ENCODE data around the gene EXOSC10. TPM values are rescaled to one million over a fixed set of nuclear protein-coding genes. Genes with fewer than 3 reads are reported as not detected.

Gene EXOSC10
- total and polyA plus RNA-seq, 2 of the 4 experiments (the other 2 are of a cell fraction): 64.5 to 66.0 TPM

DNA sequence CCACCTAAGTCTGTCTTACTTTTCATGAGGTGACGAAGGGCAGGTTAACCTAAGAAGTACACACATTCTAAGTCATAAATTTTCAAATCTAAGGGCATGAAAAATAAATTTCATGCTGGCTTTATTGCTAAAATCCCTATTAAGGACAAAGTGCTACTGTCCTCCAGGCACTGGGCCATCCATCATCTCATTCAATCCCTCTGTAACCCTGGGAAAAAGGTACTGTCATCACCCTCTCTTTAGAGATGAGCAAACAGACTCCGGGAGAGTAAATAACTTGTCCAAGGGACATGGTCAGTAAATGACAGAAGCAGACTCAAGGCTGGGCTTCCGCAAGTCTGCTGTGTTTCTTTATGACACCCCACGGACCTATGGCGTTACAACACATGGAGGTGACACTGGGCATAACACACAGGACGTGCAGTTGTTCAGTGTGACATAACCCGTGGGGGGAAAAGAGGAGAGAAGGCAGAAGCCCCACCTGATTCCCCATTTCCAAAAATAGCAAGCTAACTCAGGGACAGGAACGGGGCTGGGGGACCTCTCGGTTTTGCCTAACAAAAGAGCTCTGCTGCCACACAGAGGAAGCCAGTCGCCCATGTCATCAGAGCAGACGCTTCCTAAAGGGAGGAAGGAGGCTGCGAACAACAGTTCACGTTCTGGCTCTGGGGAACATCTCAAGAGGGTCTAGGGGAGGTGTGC lies 27.3 kb downstream of the EXOSC10 start:
- ChIA-PET POLR2A (ENCODE audit: unreplicated experiment) (no interaction called here), CTCF (no interaction called here)
- no peak for ATAC-seq (ENCODE audit: low read depth)
- no peak overlapping the region for H3K4me2 ChIP-seq (ENCODE audit: low read depth, low read length)
- H4K91ac ChIP-seq (ENCODE audit: insufficient read depth, low read depth, low read length): no peak overlapping the region
- DNase-seq: no peak
- intact Hi-C loops (cut with micrococcal nuclease) (no loop called here), dilution Hi-C loops (cut with HindIII; ENCODE audit: low sequenced_read_pairs, unreplicated experiment) (no loop called here), in situ Hi-C loops (cut with MboI; ENCODE audit: low sequenced_read_pairs) (no loop called here)
- WGBS, 2 experiments (ENCODE audit: extremely low coverage in 2 of 2, insufficient read length in 1 of 2): 83% methylated on average over 6 of the region's 13 CpGs; no CpG with 5 or more reads in 1 of the 2 experiments
- H2BK120ac ChIP-seq (ENCODE audit: low read depth, low read length): no peak overlapping the region
- no peak overlapping the region for H3K23ac ChIP-seq (ENCODE audit: low read depth, low read length)
- H2AFZ ChIP-seq (replicated peaks; ENCODE audit: low read length, poor library complexity): no peak overlapping the region
- no peaks in the 10 kb centered on the region for H3K4me1 ChIP-seq (ENCODE audit: control insufficient read depth, insufficient read depth, low read length)
- no peaks in the 10 kb centered on the region for H3K27me3 ChIP-seq (ENCODE audit: control insufficient read depth, insufficient read depth, low read length)
- no TSS peak for BruUV-seq (replicated peaks)
- no peak overlapping the region for H3K4ac ChIP-seq (ENCODE audit: low read depth, low read length)
- H2AK5ac ChIP-seq (ENCODE audit: low read depth, low read length): no peak overlapping the region
- no peaks in the 10 kb centered on the region for H3K9me3 ChIP-seq (ENCODE audit: control insufficient read depth, insufficient read depth, low read length)
- H2BK15ac ChIP-seq (ENCODE audit: low read depth, low read length): no peak overlapping the region
- H2BK20ac ChIP-seq (ENCODE audit: low read depth, low read length): no peak overlapping the region
- no peak overlapping the region for H3K18ac ChIP-seq (ENCODE audit: low read depth, low read length)
- no peak overlapping the region for H4K8ac ChIP-seq (ENCODE audit: low read depth in 2 of 2, low read length in 2 of 2)
- H3K36me3 ChIP-seq (ENCODE audit: control insufficient read depth, insufficient read depth, low read length): peaks cover 76% of the 10 kb centered on the region
- H4K5ac ChIP-seq (ENCODE audit: low read depth, low read length): no peak overlapping the region
- no peaks in the 10 kb centered on the region for H4K20me1 ChIP-seq (ENCODE audit: insufficient read depth, low read length)
- H2AK9ac ChIP-seq (replicated peaks; ENCODE audit: low read depth, low read length, poor library complexity): no peak overlapping the region
- H2BK5ac ChIP-seq (ENCODE audit: low read depth, low read length, poor library complexity, severe bottlenecking): no peak overlapping the region
- H3K9me1 ChIP-seq (ENCODE audit: insufficient read depth, low read length): no peaks in the 10 kb centered on the region
- peaks cover 0 to 4% of the 10 kb centered on the region in 2 experiments; a peak in 1 of 4 replicates for H3K79me1 ChIP-seq (ENCODE audit: low read depth in 1 of 2, low read length in 2 of 2)
- no peak overlapping the region for H3K9ac ChIP-seq (ENCODE audit: low read depth, low read length)
- TF ChIP-seq BHLHE40 (IDR thresholded peaks at IDR 0.05; ENCODE audit: low read depth, low read length) (no peak), CHD1 (IDR thresholded peaks at IDR 0.05; ENCODE audit: low read depth, low read length) (no peak), RCOR1 (IDR thresholded peaks at IDR 0.05; ENCODE audit: insufficient replicate concordance, low read length) (no peak), MXI1 (IDR thresholded peaks at IDR 0.05; ENCODE audit: borderline replicate concordance, low read depth, low read length) (no peak), POLR2A (IDR thresholded peaks at IDR 0.05; ENCODE audit: low read depth, low read length) (no peak), FOS (IDR thresholded peaks at IDR 0.05; ENCODE audit: low read depth, low read length) (no peak), RAD21 (IDR thresholded peaks at IDR 0.05; ENCODE audit: low read length) (no peak), RFX5 (IDR thresholded peaks at IDR 0.05; ENCODE audit: low read depth, low read length) (no peak), SMC3 (IDR thresholded peaks at IDR 0.05; ENCODE audit: low read depth, low read length) (no peak), CEBPB (IDR thresholded peaks at IDR 0.05; ENCODE audit: low read depth, low read length) (no peak), MAZ (IDR thresholded peaks at IDR 0.05; ENCODE audit: borderline replicate concordance, low read depth, low read length) (no peak), NFE2L2 (IDR thresholded peaks at IDR 0.05; ENCODE audit: low read depth, low read length) (no peak), MAFK (IDR thresholded peaks at IDR 0.05; ENCODE audit: low read depth, low read length) (no peak)
- TF ChIP-seq, protein P1, sequence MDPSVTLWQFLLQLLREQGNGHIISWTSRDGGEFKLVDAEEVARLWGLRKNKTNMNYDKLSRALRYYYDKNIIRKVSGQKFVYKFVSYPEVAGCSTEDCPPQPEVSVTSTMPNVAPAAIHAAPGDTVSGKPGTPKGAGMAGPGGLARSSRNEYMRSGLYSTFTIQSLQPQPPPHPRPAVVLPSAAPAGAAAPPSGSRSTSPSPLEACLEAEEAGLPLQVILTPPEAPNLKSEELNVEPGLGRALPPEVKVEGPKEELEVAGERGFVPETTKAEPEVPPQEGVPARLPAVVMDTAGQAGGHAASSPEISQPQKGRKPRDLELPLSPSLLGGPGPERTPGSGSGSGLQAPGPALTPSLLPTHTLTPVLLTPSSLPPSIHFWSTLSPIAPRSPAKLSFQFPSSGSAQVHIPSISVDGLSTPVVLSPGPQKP (IDR thresholded peaks at IDR 0.05; ENCODE audit: borderline replicate concordance, low read depth, low read length): no peak
- TF ChIP-seq, protein P2, sequence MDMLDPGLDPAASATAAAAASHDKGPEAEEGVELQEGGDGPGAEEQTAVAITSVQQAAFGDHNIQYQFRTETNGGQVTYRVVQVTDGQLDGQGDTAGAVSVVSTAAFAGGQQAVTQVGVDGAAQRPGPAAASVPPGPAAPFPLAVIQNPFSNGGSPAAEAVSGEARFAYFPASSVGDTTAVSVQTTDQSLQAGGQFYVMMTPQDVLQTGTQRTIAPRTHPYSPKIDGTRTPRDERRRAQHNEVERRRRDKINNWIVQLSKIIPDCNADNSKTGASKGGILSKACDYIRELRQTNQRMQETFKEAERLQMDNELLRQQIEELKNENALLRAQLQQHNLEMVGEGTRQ (IDR thresholded peaks at IDR 0.05; ENCODE audit: low read depth, low read length): no peak
- TF ChIP-seq, protein P3, sequence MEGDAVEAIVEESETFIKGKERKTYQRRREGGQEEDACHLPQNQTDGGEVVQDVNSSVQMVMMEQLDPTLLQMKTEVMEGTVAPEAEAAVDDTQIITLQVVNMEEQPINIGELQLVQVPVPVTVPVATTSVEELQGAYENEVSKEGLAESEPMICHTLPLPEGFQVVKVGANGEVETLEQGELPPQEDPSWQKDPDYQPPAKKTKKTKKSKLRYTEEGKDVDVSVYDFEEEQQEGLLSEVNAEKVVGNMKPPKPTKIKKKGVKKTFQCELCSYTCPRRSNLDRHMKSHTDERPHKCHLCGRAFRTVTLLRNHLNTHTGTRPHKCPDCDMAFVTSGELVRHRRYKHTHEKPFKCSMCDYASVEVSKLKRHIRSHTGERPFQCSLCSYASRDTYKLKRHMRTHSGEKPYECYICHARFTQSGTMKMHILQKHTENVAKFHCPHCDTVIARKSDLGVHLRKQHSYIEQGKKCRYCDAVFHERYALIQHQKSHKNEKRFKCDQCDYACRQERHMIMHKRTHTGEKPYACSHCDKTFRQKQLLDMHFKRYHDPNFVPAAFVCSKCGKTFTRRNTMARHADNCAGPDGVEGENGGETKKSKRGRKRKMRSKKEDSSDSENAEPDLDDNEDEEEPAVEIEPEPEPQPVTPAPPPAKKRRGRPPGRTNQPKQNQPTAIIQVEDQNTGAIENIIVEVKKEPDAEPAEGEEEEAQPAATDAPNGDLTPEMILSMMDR (conservative IDR thresholded peaks at IDR 0.05; ENCODE audit: low read depth, low read length): no peak
- H3K56ac ChIP-seq (ENCODE audit: extremely low read depth, insufficient read depth, low read length): no peak overlapping the region
- no peak overlapping the region for H3K27ac ChIP-seq (ENCODE audit: insufficient read depth, low read length)
- no peak overlapping the region for H3K4me3 ChIP-seq (ENCODE audit: insufficient read depth, low read depth, low read length)
- H3K14ac ChIP-seq (replicated peaks; ENCODE audit: low read depth, low read length): no peak overlapping the region

Data from IMR-90 (cell line).